HG03575 (cell line): Measurements from ENCODE around the gene ACTR6.
"Not testable (repeated sequence)": the region's sequence is repeated elsewhere in the genome, so short reads cannot be mapped to it uniquely, and the experiment has no call there.

ENCODE experiments used
- ATAC-seq: cut with Tn5 transposase; IDR thresholded peaks from one replicate; pipeline ENCODE4 v1.9.1; 2021; ENCODE audit not compliant: unreplicated experiment, insufficient number of reproducible peaks, low FRiP score; ENCODE audit errors: extremely low read depth

The ACTR6 gene

GRCh38 chr12:100251917-100252316 is 51.3 kb downstream of the ACTR6 start:
- ATAC-seq = no peak

GRCh38 chr12:100253437-100253836 is 52.8 kb downstream of the ACTR6 start:
- ATAC-seq = no peak

- ATAC-seq = no peak
These were observed 54.3 kb downstream of the ACTR6 start for GRCh38 chr12:100254876-100255275.

- no peak for ATAC-seq
These were observed 57.5 kb downstream of the ACTR6 start for GRCh38 chr12:100258127-100258526.

- ATAC-seq = no peak
These were observed 62.5 kb downstream of the ACTR6 start for GRCh38 chr12:100263131-100263530.

GRCh38 chr12:100265107-100265506 is 64.5 kb downstream of the ACTR6 start:
- not testable (repeated sequence) for ATAC-seq

- ATAC-seq = peak; percentile 1
These were observed 65.3 kb downstream of the ACTR6 start for GRCh38 chr12:100265732-100266584.

GRCh38 chr12:100266585-100266834 is 65.9 kb downstream of the ACTR6 start:
- peak; percentile 47 for ATAC-seq

- ATAC-seq = peak; percentile 85
These were observed 66.4 kb downstream of the ACTR6 start, which contains the start of the genes DEPDC4 and SCYL2 for GRCh38 chr12:100266835-100267602. Gene DEPDC4, minus strand, starts transcription at chr12:100267079. Its CDS starts 3 bp downstream, at chr12:100267076. Gene SCYL2, plus strand, starts transcription at chr12:100267177. Its CDS starts 15,794 bp downstream, at chr12:100282971.

- no peak for ATAC-seq
These were observed 67.1 kb downstream of the ACTR6 start for GRCh38 chr12:100267603-100268281.

GRCh38 chr12:100268835-100269564 is 68.4 kb downstream of the ACTR6 start:
- ATAC-seq = no peak

- ATAC-seq = no peak
These were observed 73.2 kb downstream of the ACTR6 start for GRCh38 chr12:100273782-100274181.
